GM19351 (cell line): ENCODE results near the gene SHCBP1L.

Experiments
- ATAC-seq: cut with Tn5 transposase; IDR thresholded peaks from one replicate; pipeline ENCODE4 v1.9.1; 2021; ENCODE audit warnings: mild to moderate bottlenecking, moderate library complexity; ENCODE audit not compliant: unreplicated experiment

The SHCBP1L gene

DNA sequence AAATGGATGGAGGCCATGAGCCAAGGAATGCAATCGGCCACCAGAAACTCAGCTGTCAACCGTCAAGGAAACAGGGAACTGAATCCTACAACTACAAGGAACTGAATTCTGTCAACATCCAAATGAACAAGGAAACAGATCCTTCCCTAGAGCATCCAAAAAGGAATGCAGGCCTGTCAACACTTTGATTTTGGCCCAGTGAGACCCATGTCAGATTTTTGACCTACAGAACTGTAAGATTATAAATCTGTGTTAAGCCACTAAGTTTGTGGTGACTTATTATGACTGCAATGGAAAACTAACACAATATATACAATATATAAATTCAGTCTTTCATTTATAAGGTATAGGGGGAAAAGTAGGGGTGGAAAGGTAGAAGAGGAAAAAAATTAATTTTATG, 55.3 kb downstream of the SHCBP1L start:
- no peak for ATAC-seq

DNA sequence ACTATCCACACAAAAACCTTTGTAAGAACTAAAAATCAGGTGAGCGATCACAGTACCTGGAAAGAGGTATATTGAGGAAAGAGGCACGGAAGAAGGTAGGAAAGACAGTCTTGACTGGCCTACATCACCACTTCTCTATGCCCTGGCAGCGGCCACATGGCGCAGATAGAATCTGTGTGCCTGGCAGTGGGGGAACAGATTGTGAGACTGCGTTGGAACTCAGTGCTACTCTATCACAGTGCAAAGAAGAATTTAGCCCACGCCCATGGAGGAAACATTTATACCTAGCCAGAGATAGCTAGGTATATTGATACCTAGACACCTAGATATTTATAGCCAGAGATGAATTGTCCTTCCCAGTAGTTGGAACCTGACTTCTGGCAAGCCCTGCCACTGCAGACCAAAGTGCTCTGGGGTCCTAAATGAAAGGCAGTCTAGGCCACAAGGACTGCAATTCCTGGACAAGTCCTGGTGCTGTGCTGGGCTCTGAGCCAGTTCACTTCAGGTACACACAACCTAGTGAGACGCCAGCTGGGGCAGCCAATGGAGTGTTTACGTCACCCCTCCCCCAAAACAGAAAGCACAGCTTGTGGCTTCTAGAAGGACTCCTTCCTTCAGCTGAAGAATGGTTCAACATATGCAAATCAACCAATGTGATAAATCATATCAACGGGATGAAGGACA, 61.9 kb downstream of the SHCBP1L start:
- ATAC-seq: no peak

DNA sequence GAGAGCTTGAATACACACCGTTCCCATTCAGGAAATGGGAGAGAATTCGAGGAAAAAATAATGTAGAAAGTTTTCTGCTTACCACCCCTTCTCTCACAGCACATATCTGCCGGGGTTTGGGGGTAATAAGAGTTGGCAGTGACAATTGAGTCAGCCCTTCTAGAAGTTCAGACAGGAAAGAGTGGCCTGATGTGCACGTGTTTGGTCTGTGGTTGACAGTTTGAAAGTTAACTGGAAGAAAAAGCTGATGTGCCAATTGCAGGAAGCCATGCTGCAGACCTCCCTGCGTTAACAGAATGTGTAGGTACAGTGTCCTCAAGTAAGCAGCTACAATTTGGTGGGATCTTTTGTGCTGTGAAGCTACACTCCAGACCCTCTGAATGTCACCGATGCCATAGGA, 63.0 kb downstream of the SHCBP1L start:
- ATAC-seq: no peak

DNA sequence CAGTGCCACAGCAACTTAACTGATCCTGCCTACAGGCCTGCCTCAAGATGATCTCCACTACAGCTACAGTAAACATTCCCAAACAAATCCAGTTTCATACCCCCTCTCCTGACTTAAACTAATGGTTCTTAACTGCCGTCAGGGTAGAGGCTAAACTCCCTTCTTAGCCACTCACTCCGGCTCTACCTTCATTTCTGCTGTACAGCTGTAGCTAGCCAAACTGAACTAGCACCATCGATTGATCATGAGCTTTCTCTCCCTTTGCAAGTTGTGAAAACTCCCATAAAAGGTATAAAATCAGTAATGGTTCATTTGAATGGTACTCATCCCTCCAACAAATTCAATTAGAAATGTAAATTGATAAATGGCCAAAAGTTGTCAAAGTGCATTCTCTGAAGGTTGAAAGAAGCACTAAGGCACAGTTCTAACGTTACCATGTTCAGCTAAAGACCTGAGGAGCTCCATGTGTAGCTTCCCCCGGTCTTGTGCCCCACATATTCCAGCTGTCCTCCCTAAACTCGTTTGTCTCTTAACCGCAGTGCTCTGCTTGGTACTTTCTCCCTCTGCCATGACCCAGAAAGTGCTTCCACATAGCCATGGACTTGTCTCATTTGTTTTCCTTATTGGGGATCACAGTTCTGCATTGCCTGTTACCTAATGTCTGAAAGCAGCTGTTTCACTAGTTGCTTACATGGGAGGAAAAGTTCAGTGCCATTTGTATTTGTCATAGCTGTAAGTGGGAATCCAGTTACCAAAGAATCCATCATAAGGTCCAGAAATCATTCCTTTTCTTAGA, 64.0 kb downstream of the SHCBP1L start:
- no peak for ATAC-seq

DNA sequence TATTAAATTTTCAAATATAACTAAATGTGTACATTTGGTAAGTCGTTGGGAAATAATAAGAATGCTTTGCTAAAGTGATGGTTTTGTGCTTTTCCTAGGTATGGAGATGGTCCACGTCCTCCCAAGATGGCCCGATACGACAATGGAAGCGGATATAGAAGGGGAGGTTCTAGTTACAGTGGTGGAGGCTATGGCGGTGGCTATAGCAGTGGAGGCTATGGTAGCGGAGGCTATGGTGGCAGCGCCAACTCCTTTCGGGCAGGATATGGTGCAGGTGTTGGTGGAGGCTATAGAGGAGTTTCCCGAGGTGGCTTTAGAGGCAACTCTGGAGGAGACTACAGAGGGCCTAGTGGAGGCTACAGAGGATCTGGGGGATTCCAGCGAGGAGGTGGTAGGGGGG, 66.0 kb downstream of the SHCBP1L start:
- no peak for ATAC-seq

DNA sequence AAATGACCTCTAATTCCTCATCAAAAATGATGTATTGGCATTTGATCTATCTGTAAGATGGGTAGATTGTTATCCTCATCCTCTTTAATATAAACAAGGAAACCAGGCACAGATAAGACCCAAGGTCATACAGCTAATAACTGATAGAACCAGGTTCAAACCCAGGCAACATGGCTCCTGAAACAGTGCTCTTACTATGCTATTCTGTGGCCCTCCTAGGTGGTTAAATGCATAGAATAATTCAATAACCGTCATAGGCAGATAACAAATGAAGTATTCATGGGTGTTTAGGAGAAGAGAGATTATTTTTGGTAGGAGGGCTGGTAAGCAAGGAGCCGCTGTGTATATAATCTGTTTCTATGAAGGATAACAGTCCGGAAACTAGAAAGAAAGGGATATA, 67.4 kb downstream of the SHCBP1L start:
- ATAC-seq: no peak

DNA sequence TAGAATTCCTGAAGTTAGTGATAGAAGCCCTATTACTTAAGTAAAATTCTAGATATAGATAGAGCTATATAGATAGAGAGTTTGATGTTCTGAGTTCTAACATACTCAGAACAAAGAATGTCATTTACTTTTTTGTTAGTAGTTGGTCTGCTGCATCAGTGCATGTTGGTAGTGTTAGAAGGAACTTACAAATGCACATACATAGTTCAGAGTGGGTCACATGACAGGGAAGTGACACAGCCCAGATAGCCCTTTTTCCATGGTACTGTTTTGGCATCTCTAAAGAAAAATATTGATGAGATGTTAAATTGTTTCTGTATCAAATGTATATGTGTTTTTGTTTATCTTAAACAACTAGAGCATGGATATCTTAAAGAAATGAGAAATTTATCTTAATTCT, 68.1 kb downstream of the SHCBP1L start:
- ATAC-seq: no peak

DNA sequence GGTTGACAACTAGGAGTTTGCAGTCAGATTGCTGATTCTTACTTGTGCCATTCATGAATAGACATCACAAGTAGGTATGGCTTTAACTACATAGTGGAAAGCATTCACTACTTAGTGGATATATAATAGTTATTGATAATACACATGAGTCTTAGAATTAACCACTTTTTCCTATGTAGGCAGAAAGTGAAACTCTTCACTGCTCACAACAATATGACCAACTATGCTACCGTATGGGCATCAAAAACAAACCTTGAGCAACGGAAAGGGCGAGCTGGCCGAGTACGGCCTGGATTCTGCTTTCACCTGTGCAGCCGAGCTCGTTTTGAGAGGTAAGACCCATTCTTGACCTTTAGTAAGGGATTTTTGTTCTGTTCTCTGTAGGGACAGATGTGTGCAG, 75.1 kb downstream of the SHCBP1L start:
- ATAC-seq: no peak

DNA sequence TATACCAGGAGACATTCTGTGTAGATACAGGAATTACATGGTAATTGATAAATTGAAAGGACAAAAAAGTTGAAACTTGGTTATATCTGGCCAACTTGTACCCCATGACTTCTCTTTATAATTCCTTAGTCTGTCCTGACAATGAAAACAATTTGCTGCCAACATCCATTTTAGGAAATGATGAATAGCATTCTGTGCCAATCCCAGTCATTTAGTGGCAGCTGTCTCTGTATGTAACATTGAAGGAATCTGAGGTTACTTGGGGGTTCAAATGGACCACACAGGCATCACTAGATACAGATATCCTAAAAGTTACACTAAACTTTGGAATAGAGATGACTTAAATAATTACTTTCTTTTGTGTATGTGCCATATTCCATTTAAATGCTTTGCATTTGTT, 75.6 kb downstream of the SHCBP1L start:
- ATAC-seq: no peak

DNA sequence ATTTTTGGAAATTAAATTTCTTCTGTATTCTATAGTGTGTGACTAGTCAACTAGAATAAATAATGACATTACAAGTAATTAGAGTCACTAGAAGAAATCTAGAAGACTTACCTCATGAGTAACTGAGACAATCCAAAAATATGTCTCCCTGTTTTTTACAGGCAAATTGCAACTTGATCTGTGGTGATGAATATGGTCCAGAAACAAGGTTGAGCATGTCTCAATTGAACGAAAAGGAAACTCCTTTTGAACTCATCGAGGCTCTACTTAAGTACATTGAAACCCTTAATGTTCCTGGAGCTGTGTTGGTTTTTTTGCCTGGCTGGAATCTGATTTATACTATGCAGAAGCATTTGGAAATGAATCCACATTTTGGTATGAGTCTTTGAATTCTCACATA, 77.1 kb downstream of the SHCBP1L start:
- ATAC-seq: no peak

DNA sequence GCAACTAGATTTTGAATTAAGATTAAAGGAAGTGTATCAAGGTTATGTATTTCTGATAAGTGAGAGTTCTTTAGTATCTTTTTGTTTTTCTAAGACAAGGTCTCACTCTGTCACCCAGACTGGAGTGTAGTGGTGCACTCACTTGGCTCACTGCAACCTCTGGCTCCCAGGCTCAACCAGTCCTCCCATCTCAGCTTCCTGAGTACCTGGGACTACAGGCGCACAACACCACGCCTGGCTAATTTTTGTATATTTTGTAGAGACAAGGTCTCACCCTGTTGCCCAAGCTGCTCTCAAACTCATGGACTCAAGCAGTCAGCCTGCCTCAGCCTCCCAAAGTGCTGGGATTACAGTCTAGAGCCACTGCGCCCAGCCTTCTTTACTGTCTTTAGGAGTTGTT, 80.1 kb downstream of the SHCBP1L start:
- ATAC-seq: no peak

DNA sequence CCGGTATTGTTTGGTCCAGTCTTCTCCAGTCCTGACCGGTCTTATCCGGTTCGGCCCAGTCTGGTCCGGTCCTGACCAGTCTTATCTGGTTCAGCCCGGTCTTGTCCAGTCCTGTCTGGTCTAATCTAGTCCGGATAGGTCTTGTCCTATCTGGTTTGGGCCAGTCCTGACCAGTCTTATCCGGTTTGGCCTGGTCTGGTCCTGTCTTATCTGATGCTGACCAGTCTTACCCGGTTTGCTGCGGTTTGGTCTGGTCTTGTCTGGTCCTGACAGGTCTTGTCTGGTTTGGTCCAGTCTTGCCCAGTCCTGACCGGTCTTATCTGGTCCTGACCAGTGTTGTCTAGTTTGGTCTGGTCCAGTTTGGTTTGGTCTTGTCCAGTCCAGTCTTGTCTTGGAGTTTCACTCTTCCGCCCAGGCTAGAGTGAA, 83.7 kb downstream of the SHCBP1L start:
- no peak for ATAC-seq

DNA sequence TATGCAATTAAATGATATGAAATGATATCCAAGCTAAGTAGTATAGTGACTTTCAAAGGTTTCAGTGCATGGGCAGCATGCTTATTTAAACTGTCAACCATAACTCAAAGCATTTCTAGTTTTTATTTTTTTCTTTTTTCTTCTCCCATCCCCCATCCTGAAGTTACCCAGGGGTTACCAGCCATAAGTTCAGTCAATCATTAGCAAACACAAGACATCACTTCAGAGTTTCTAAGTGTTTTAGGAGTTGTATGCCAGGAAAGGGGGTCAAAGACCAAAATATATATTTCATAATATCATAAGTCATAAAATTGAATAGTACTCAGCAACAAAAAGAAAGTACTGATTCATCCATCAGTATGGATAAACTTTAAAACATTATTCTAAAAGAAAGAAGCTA, 85.1 kb downstream of the SHCBP1L start:
- no peak for ATAC-seq

DNA sequence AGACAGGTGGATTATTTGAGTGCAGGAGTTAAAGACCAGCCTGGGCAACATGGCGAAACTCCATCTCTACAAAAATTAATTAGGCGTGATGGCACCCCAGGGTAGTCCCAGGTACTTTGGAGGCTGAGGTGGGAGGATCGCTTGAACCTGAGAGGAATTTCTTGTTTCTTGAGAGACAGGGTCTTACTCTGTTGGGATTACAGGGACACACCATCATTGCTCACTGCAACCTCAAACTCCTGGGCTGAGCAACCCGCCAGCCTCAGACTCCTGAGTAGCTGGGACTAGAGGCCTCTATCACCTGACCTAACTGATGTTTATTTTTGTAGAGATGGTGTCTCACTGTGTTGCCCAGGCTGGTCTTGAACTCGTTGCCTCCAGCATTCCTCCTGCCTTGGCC, 89.0 kb downstream of the SHCBP1L start:
- ATAC-seq: no peak

DNA sequence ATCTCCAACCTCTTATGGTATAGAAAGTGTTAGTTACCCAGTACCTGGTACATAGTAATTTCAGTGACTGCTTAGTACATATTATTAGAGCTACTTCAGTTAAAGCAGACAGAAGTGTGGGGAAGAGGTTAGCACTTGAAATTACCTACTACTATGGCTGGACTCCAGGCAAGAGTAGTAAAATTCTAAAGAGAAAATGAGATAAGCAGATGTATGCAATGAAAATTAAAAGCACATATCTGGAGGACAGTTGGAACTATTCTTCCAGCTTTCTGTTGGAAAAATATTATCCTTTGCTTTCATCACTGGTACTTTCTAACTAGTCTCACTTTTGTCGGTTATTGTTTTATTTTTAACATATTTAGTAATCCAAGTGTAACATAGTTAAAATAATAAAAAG, 90.1 kb downstream of the SHCBP1L start:
- no peak for ATAC-seq

DNA sequence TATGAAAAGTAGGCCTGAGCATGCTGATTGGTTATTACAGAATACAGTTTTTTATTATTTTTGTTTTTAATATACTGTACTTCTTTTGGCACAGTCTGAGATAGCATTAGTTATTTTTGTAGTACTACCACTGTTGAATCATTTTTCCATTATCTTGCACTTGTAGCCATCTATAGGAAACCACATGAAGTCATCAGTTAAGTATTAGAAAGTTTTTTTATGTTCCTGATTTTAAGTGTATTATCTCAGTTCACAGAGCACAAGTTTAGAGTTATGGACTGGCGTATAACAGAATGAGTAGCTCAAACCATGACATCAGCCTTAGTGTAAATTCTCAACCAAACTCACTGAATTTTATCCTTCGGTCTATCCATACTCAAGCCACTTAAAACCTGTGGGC, 91.0 kb downstream of the SHCBP1L start:
- ATAC-seq: no peak

DNA sequence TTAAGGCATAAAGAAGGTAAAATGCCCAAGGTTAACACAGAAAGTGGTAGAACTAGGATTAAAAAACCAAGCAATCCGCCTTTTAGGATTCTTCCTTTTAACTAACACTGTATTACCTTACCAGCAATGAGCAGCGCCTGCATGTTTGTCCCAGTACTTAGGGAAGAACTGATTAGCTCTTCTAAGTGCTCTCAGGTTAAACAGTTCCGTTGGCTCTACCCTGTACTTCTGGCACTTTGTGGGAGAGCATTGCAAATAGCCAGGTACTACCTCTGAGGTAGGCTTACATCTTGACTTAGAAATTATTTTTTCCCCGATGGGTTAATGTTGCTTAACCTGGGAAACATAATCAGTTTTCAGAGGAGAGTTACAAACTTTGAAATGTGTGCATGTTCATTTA, 92.3 kb downstream of the SHCBP1L start:
- no peak for ATAC-seq

DNA sequence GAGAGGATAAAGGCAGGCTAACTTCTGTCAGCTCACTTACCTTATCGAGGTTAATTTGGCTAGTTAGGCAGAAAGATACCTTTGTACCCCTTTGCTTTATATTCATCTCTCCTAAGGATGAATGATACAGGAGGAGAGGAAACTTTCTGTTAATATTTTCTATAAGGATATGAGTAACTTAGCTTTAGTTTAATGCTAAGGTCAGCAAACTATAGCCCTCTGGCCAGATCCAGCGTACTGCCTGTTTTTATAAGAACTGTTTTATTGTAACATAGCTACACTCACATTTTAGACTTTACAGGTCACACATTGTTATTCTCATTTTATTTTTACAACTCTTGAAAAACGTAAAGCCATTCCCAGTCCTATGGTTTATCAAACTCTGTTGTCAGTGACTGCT, 95.8 kb downstream of the SHCBP1L start:
- ATAC-seq: no peak

DNA sequence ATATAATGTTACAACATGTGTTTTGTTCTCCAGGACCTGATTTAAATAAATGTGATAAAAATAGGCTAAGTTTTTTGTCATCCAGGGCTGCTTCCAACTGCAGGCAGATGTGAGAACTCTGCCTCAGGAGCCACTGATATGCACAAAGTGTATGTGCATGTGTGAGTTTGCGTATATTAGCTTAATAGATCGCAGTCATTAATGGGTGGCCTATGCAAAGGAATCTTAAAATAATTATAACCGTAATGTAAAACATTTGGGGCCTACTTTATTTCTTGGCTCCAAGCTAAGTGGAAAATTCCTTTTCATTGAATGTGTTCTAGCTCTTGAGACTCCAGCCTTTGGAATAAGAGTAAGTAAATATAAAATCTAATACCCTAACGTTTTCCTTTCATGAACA, 97.1 kb downstream of the SHCBP1L start:
- ATAC-seq: no peak

DNA sequence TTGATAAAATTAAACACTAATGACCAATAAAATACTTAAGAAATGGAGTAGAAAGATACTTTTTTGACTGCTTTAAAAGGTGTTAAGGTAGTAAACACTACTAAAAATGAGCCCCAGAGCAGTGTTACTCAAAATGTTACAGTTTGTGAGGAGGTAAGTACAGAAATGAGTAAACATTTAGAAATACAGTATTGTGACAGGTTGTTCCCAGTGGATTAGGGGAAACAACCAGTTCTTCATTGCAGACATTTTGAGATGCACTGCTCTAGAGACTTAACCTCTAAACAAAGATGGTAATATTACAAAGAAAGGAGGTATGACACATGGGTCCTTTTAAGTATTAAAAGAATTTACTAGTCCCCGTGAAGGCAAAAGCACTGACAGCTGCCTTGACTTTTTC, 101.1 kb downstream of the SHCBP1L start:
- no peak for ATAC-seq

DNA sequence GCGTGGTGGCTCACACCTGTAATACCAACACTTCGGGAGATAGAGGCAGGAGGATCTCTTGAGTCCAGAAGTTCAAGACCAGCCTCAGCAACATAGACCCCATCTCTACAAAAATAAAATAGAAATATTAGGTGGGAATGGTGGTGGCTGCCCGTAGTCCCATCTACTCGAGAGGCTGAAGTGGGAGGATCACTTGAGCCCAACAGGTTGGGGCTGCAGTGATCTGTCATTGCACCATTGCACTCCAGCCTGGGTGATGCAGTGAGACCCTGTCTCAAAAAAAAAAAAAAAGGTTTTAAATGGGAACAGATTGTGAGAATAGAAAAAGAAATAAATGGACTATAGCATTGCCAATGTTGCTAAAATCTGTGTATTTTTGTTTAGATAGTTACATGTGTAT, 102.6 kb downstream of the SHCBP1L start:
- ATAC-seq: no peak
